ENCODE measurements around the gene GRB14. TPM values are rescaled to one million over a fixed set of nuclear protein-coding genes. Genes with fewer than 3 reads are reported as not detected.

GRB14 gene
- total RNA-seq, 1 experiment from 2014 or later: 6.3 TPM

DNA sequence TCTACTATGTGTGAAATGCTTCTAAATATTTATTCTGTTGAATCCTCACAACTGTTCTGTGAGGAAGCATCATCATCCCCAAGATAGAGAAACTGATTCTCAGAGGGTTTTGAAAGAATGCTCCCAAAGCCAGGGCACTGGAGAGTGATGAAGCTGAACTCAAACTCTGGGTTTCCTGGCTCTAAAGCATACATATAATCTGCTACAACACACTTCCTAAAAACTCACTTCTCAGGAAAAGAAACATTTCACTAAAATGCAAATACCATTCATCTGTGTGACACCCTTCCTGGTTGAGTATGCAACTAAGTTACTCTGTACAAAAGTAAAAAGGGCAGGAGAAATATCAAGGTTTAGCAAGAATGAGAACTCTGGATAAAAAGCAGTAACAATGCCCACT lies 58.6 kb downstream of the GRB14 start:
- intact Hi-C loops (cut with micrococcal nuclease): no loop called here
- CTCF ChIA-PET: no interaction called here
- BruUV-seq (replicated peaks): no TSS peak

GRCh38 chr2:164561991-164562390 lies 59.3 kb downstream of the GRB14 start:
- Histone ChIP-seq H3K4me1 (ENCODE audit: control insufficient read depth in 1 of 2, insufficient read depth in 2 of 2, low read length in 2 of 2) (no peaks in the 10 kb centered on the region), H2AFZ (ENCODE audit: low read depth, low read length, poor library complexity, severe bottlenecking) (no peak overlapping the region), H3K36me3 (ENCODE audit: control insufficient read depth in 1 of 2, insufficient read depth in 2 of 2, low read length in 2 of 2) (no peaks in the 10 kb centered on the region), H3K4me2 (ENCODE audit: low read length) (no peak overlapping the region), H3K27ac (ENCODE audit: low read depth, low read length) (no peak overlapping the region), H4K20me1 (ENCODE audit: insufficient read depth) (no peaks in the 10 kb centered on the region), H3K9me2 (ENCODE audit: insufficient read depth) (no peaks in the 10 kb centered on the region), H3K4me3 (replicated peaks in 1 of 2; ENCODE audit: low read depth in 1 of 2, low read length in 2 of 2) (no peak overlapping the region), H3K79me2 (ENCODE audit: insufficient read depth, low read length) (no peaks in the 10 kb centered on the region), H3K9ac (ENCODE audit: low read length) (no peak overlapping the region), H3K27me3 (ENCODE audit: insufficient read depth, low read length) (no peaks in the 10 kb centered on the region), H3K9me3 (ENCODE audit: control insufficient read depth in 1 of 2, insufficient read depth in 1 of 2, low read depth in 1 of 2, low read length in 2 of 2) (no peaks in the 10 kb centered on the region)
- DNase-seq (ENCODE audit: low read depth, low spot score): no peak
- intact Hi-C loops (cut with micrococcal nuclease): no loop called here
- BruUV-seq (replicated peaks): no TSS peak
- no peak for ATAC-seq
- CTCF ChIA-PET: no interaction called here
- TF ChIP-seq, protein P1, sequence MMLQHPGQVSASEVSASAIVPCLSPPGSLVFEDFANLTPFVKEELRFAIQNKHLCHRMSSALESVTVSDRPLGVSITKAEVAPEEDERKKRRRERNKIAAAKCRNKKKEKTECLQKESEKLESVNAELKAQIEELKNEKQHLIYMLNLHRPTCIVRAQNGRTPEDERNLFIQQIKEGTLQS (IDR thresholded peaks at IDR 0.05): no peak
- no peak for TF ChIP-seq POLR2A (IDR thresholded peaks at IDR 0.05; ENCODE audit: borderline replicate concordance, extremely low read depth, insufficient read depth, insufficient read length)
- TF ChIP-seq MAX (IDR thresholded peaks at IDR 0.05): no peak
- no peak for TF ChIP-seq TCF7L2 (IDR thresholded peaks at IDR 0.05; ENCODE audit: borderline replicate concordance, extremely low read depth, insufficient read depth, insufficient read length)
- TF ChIP-seq, protein P2, sequence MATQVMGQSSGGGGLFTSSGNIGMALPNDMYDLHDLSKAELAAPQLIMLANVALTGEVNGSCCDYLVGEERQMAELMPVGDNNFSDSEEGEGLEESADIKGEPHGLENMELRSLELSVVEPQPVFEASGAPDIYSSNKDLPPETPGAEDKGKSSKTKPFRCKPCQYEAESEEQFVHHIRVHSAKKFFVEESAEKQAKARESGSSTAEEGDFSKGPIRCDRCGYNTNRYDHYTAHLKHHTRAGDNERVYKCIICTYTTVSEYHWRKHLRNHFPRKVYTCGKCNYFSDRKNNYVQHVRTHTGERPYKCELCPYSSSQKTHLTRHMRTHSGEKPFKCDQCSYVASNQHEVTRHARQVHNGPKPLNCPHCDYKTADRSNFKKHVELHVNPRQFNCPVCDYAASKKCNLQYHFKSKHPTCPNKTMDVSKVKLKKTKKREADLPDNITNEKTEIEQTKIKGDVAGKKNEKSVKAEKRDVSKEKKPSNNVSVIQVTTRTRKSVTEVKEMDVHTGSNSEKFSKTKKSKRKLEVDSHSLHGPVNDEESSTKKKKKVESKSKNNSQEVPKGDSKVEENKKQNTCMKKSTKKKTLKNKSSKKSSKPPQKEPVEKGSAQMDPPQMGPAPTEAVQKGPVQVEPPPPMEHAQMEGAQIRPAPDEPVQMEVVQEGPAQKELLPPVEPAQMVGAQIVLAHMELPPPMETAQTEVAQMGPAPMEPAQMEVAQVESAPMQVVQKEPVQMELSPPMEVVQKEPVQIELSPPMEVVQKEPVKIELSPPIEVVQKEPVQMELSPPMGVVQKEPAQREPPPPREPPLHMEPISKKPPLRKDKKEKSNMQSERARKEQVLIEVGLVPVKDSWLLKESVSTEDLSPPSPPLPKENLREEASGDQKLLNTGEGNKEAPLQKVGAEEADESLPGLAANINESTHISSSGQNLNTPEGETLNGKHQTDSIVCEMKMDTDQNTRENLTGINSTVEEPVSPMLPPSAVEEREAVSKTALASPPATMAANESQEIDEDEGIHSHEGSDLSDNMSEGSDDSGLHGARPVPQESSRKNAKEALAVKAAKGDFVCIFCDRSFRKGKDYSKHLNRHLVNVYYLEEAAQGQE (IDR thresholded peaks at IDR 0.05; ENCODE audit: low read depth): no peak
- no peak for TF ChIP-seq CEBPB (IDR thresholded peaks at IDR 0.05; ENCODE audit: low read depth)
- no peak for TF ChIP-seq ZNF274 (IDR thresholded peaks at IDR 0.05; ENCODE audit: low read depth, low read length)
- no peak for TF ChIP-seq EZH2phosphoT487 (IDR thresholded peaks at IDR 0.05; ENCODE audit: borderline replicate concordance)
- no peak for TF ChIP-seq CTCF (IDR thresholded peaks at IDR 0.05 in 2 of 3, conservative IDR thresholded peaks at IDR 0.05 in 1 of 3; ENCODE audit: borderline replicate concordance in 1 of 3, insufficient read depth in 1 of 3, low read depth in 2 of 3, low read length in 2 of 3)
- TF ChIP-seq ELF1 (IDR thresholded peaks at IDR 0.05; ENCODE audit: borderline replicate concordance, low read depth): no peak
- no peak for TF ChIP-seq EZH2 (IDR thresholded peaks at IDR 0.05)
- TF ChIP-seq ZFX (IDR thresholded peaks at IDR 0.05): no peak
- no peak for TF ChIP-seq SP1 (IDR thresholded peaks at IDR 0.05; ENCODE audit: low read depth)
- no peak for TF ChIP-seq POLR2AphosphoS5 (IDR thresholded peaks at IDR 0.05; ENCODE audit: low read depth, low read length)
- RAD21 ChIA-PET (ENCODE audit: low non-redundant PET in 1 of 2, low total read pairs in 2 of 2, uncharacterized antibody in 2 of 2, unreplicated experiment in 2 of 2): no interaction called here
- POLR2A ChIA-PET: no interaction called here

More for the DNA sequence above, 58.6 kb downstream of the GRB14 start:
- no peak for DNase-seq (ENCODE audit: low read depth, low spot score)
- Histone ChIP-seq H3K4me2 (ENCODE audit: low read length) (no peak overlapping the region), H3K4me3 (replicated peaks in 1 of 2; ENCODE audit: low read depth in 1 of 2, low read length in 2 of 2) (no peak overlapping the region), H3K9me3 (ENCODE audit: control insufficient read depth in 1 of 2, insufficient read depth in 1 of 2, low read depth in 1 of 2, low read length in 2 of 2) (no peaks in the 10 kb centered on the region), H3K4me1 (ENCODE audit: control insufficient read depth in 1 of 2, insufficient read depth in 2 of 2, low read length in 2 of 2) (no peaks in the 10 kb centered on the region), H3K27ac (ENCODE audit: low read depth, low read length) (no peak overlapping the region), H3K9me2 (ENCODE audit: insufficient read depth) (no peaks in the 10 kb centered on the region), H3K9ac (ENCODE audit: low read length) (no peak overlapping the region), H3K36me3 (ENCODE audit: control insufficient read depth in 1 of 2, insufficient read depth in 2 of 2, low read length in 2 of 2) (no peaks in the 10 kb centered on the region), H3K79me2 (ENCODE audit: insufficient read depth, low read length) (no peaks in the 10 kb centered on the region), H3K27me3 (ENCODE audit: insufficient read depth, low read length) (no peaks in the 10 kb centered on the region), H4K20me1 (ENCODE audit: insufficient read depth) (no peaks in the 10 kb centered on the region), H2AFZ (ENCODE audit: low read depth, low read length, poor library complexity, severe bottlenecking) (no peak overlapping the region)
- no peak for ATAC-seq
- no peak for TF ChIP-seq MAX (IDR thresholded peaks at IDR 0.05)
- no peak for TF ChIP-seq ZNF274 (IDR thresholded peaks at IDR 0.05; ENCODE audit: low read depth, low read length)
- no peak for TF ChIP-seq POLR2AphosphoS5 (IDR thresholded peaks at IDR 0.05; ENCODE audit: low read depth, low read length)
- TF ChIP-seq TCF7L2 (IDR thresholded peaks at IDR 0.05; ENCODE audit: borderline replicate concordance, extremely low read depth, insufficient read depth, insufficient read length): no peak
- ChIA-PET POLR2A (no interaction called here), RAD21 (ENCODE audit: low non-redundant PET in 1 of 2, low total read pairs in 2 of 2, uncharacterized antibody in 2 of 2, unreplicated experiment in 2 of 2) (no interaction called here)

Data from HCT116 (cell line).